ENCODE measurements around the gene MAPKAP1.

- TF ChIP-seq CTCF (IDR thresholded peaks at IDR 0.05): no peak
- no peak for TF ChIP-seq POLR2A (IDR thresholded peaks at IDR 0.05)
Measured at GRCh38 chr9:125435776-125436612, 271.0 kb downstream of the MAPKAP1 start.

All from vagina (tissue), 2 donors.